RWPE2 (cell line): ENCODE results near the gene BBS9.

Experiments used
- ATAC-seq: fragments of 200-7000 bp; cut with Tn5 transposase; 3 replicates; pipeline ENCODE4 v1.9.1; 2021; ENCODE audit warnings: low read depth
- DNase-seq: peaks from one replicate; pipeline ENCODE4 v3.0.0-alpha.2; 2020; ENCODE audit warnings: low spot score
- H3K27ac ChIP-seq: fragments of 450-650 bp; 2 replicates; pipeline ENCODE4 v1.5.1; 2017; ENCODE audit warnings: mild to moderate bottlenecking; ENCODE audit not compliant: poor library complexity, severe bottlenecking
- H3K27me3 ChIP-seq: fragments of 250-450 bp; sonication (Bioruptor Pico); 2 replicates; pipeline ENCODE4 v1.5.1; 2021; ENCODE audit warnings: mild to moderate bottlenecking, moderate library complexity; ENCODE audit not compliant: insufficient read depth, poor library complexity, severe bottlenecking
- H3K36me3 ChIP-seq: fragments of 250-450 bp; sonication (Bioruptor Pico); 2 replicates; pipeline ENCODE4 v1.5.1; 2020; ENCODE audit warnings: low read depth, mild to moderate bottlenecking, moderate library complexity
- H3K4me1 ChIP-seq: fragments of 250-450 bp; sonication (Bioruptor Pico); 2 replicates; pipeline ENCODE4 v1.5.1; 2021; ENCODE audit warnings: mild to moderate bottlenecking, moderate library complexity; ENCODE audit not compliant: insufficient read depth, poor library complexity, severe bottlenecking
- H3K4me3 ChIP-seq: fragments of 250-450 bp; sonication (Bioruptor Pico); 2 replicates; pipeline ENCODE4 v1.5.1; 2021; ENCODE audit warnings: mild to moderate bottlenecking, moderate library complexity; ENCODE audit not compliant: severe bottlenecking
- H3K9me3 ChIP-seq: fragments of 250-450 bp; sonication (Bioruptor Pico); 2 replicates; pipeline ENCODE4 v1.5.1; 2021; ENCODE audit warnings: mild to moderate bottlenecking, moderate library complexity; ENCODE audit not compliant: severe bottlenecking
- CTCF ChIP-seq: fragments of 450-650 bp; IDR thresholded peaks from one replicate; pipeline ENCODE4 v1.5.1; 2017; ENCODE audit warnings: mild to moderate bottlenecking, moderate library complexity; ENCODE audit not compliant: poor library complexity, severe bottlenecking

The BBS9 gene

GRCh38 chr7:33640741-33641140 lies 511.4 kb downstream of the BBS9 start:
- no peaks in the 10 kb centered on the region for H3K9me3 ChIP-seq
- H3K27ac ChIP-seq = no peak overlapping the region
- H3K4me1 ChIP-seq = no peaks in the 10 kb centered on the region
- H3K27me3 ChIP-seq = no peaks in the 10 kb centered on the region
- H3K36me3 ChIP-seq = no peaks in the 10 kb centered on the region
- ATAC-seq = no peak
- H3K4me3 ChIP-seq = no peak overlapping the region
- no peak for TF ChIP-seq CTCF
- no peak for DNase-seq

GRCh38 chr7:33642312-33642711 lies 512.9 kb downstream of the BBS9 start:
- no peak for TF ChIP-seq CTCF
- Histone ChIP-seq H3K27me3 (no peaks in the 10 kb centered on the region), H3K4me3 (no peak overlapping the region)

GRCh38 chr7:33643530-33643929 lies 514.2 kb downstream of the BBS9 start:
- TF ChIP-seq CTCF = no peak
- H3K9me3 ChIP-seq = no peaks in the 10 kb centered on the region
- H3K36me3 ChIP-seq = no peaks in the 10 kb centered on the region
- H3K27ac ChIP-seq = no peak overlapping the region
- H3K27me3 ChIP-seq = no peaks in the 10 kb centered on the region
- ATAC-seq = no peak
- no peaks in the 10 kb centered on the region for H3K4me1 ChIP-seq
- DNase-seq = no peak
- H3K4me3 ChIP-seq = no peak overlapping the region

More at GRCh38 chr7:33642312-33642711, 512.9 kb downstream of the BBS9 start:
- Histone ChIP-seq H3K36me3 (no peaks in the 10 kb centered on the region), H3K4me1 (no peaks in the 10 kb centered on the region), H3K9me3 (no peaks in the 10 kb centered on the region), H3K27ac (no peak overlapping the region)
- ATAC-seq (no peak), DNase-seq (no peak)

GRCh38 chr7:33644489-33644888 lies 515.1 kb downstream of the BBS9 start:
- ATAC-seq (no peak), DNase-seq (no peak)
- no peak overlapping the region for H3K27ac ChIP-seq
- H3K36me3 ChIP-seq = no peaks in the 10 kb centered on the region
- no peak for TF ChIP-seq CTCF
- no peaks in the 10 kb centered on the region for H3K9me3 ChIP-seq
- H3K4me1 ChIP-seq = no peaks in the 10 kb centered on the region
- H3K4me3 ChIP-seq = no peak overlapping the region
- H3K27me3 ChIP-seq = no peaks in the 10 kb centered on the region

- Histone ChIP-seq H3K4me1 (no peaks in the 10 kb centered on the region), H3K9me3 (no peaks in the 10 kb centered on the region), H3K27me3 (no peaks in the 10 kb centered on the region), H3K4me3 (no peak overlapping the region), H3K36me3 (no peaks in the 10 kb centered on the region), H3K27ac (no peak overlapping the region)
- DNase-seq (no peak), ATAC-seq (no peak)
- TF ChIP-seq CTCF = no peak
Measured at GRCh38 chr7:33645104-33645503, 515.7 kb downstream of the BBS9 start.
